ENCODE results near the gene LRBA.

Gene LRBA

GRCh38 chr4:150439451-150439933, 575.6 kb downstream of the LRBA start:
- TF ChIP-seq CTCF (IDR thresholded peaks at IDR 0.05; ENCODE audit: low read depth, low read length, missing control alignments), result no peak
- in situ Hi-C loops (cut with HindIII; ENCODE audit: low sequenced_read_pairs), result no loop called here
- no peak for DNase-seq (ENCODE audit: low read depth)
- no peak overlapping the region for H3K4me3 ChIP-seq (ENCODE audit: low read depth, low read length)

GRCh38 chr4:150436598-150437370, 578.3 kb downstream of the LRBA start:
- no peak for TF ChIP-seq CTCF (IDR thresholded peaks at IDR 0.05; ENCODE audit: low read depth, low read length, missing control alignments)
- no peak for DNase-seq (ENCODE audit: low read depth)
- in situ Hi-C loops (cut with HindIII; ENCODE audit: low sequenced_read_pairs), result no loop called here
- H3K4me3 ChIP-seq (ENCODE audit: low read depth, low read length), result no peak overlapping the region

- in situ Hi-C loops (cut with HindIII; ENCODE audit: low sequenced_read_pairs), result no loop called here
- no peak for TF ChIP-seq CTCF (IDR thresholded peaks at IDR 0.05; ENCODE audit: low read depth, low read length, missing control alignments)
- H3K4me3 ChIP-seq (ENCODE audit: low read depth, low read length), result no peak overlapping the region
- no peak for DNase-seq (ENCODE audit: low read depth)
Measured at GRCh38 chr4:150431221-150431620, 583.9 kb downstream of the LRBA start.

- no peak for TF ChIP-seq CTCF (IDR thresholded peaks at IDR 0.05; ENCODE audit: low read depth, low read length, missing control alignments)
- H3K4me3 ChIP-seq (ENCODE audit: low read depth, low read length), result no peak overlapping the region
- in situ Hi-C loops (cut with HindIII; ENCODE audit: low sequenced_read_pairs), result no loop called here
- DNase-seq (ENCODE audit: low read depth), result no peak
Measured at GRCh38 chr4:150425161-150425560, 589.9 kb downstream of the LRBA start.

GRCh38 chr4:150423503-150423902, 591.6 kb downstream of the LRBA start:
- in situ Hi-C loops (cut with HindIII; ENCODE audit: low sequenced_read_pairs), result no loop called here
- DNase-seq (ENCODE audit: low read depth), result no peak
- no peak for TF ChIP-seq CTCF (IDR thresholded peaks at IDR 0.05; ENCODE audit: low read depth, low read length, missing control alignments)
- no peak overlapping the region for H3K4me3 ChIP-seq (ENCODE audit: low read depth, low read length)

- in situ Hi-C loops (cut with HindIII; ENCODE audit: low sequenced_read_pairs), result no loop called here
- DNase-seq (ENCODE audit: low read depth), result no peak
- no peak for TF ChIP-seq CTCF (IDR thresholded peaks at IDR 0.05; ENCODE audit: low read depth, low read length, missing control alignments)
- H3K4me3 ChIP-seq (ENCODE audit: low read depth, low read length), result no peak overlapping the region
Measured at GRCh38 chr4:150423074-150423473, 592.0 kb downstream of the LRBA start.

Measured in astrocyte of the cerebellum (primary cell).